GM21515 (cell line): ENCODE data around the gene P3H3.

Source experiments
- ATAC-seq: cut with Tn5 transposase; IDR thresholded peaks from one replicate; pipeline ENCODE4 v1.9.1; 2021; ENCODE audit not compliant: unreplicated experiment

Gene P3H3

GRCh38 chr12:6826125-6826733 lies 2.0 kb upstream of the P3H3 start:
- no peak for ATAC-seq

DNA sequence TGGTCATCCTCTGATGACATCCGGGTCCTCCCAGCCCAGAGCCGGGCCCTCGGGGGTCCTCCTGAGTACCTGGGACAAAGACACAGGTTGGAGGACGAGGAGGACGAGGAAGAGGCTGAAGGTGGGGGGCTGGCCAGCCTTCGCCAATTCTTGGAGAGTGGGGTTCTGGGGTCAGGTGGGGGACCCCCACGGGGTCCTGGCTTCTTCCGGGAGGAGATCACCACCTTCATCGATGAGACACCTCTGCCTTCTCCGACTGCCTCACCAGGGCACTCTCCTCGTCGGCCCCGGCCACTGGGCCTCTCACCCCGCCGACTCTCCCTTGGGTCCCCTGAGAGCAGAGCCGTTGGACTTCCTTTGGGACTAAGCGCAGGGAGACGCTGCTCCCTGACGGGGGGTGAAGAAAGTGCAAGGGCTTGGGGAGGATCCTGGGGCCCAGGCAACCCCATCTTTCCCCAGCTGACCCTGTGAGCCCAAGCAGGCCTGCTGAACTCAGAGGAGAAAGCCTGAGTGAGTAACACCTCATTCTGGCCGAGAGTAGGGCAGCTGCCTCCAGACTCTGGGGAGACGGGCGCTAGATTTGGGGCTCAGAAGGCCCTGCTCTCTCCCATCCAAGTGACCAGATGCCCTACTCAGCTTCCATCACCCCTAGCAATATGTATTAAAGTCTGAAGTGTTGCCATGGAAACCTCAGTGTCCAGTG lies 1.3 kb upstream of the P3H3 start:
- no peak for ATAC-seq

DNA sequence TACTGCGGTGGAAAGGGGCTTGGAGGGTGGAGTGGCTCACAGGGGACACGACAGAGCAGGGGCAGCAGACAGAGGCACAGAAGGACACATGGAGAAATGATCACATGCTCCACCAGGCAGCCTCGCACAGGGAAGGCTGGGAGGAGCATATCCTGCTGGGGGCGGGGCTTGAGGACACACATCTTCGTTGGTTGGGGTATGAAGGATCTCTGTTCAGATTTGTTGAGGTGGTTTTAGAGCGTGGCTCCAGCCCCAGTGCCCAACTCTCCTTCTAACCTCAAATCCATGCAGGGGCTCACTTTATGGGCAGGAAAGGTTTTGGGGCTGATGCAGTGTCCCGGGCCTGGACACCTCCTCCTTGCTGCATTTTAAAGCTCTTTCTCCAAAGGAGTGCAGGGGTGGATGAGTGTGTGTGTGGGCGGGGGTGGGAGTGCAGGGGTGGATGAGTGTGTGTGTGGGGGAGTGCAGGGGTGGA lies 733 bp upstream of the P3H3 start:
- no peak for ATAC-seq

DNA sequence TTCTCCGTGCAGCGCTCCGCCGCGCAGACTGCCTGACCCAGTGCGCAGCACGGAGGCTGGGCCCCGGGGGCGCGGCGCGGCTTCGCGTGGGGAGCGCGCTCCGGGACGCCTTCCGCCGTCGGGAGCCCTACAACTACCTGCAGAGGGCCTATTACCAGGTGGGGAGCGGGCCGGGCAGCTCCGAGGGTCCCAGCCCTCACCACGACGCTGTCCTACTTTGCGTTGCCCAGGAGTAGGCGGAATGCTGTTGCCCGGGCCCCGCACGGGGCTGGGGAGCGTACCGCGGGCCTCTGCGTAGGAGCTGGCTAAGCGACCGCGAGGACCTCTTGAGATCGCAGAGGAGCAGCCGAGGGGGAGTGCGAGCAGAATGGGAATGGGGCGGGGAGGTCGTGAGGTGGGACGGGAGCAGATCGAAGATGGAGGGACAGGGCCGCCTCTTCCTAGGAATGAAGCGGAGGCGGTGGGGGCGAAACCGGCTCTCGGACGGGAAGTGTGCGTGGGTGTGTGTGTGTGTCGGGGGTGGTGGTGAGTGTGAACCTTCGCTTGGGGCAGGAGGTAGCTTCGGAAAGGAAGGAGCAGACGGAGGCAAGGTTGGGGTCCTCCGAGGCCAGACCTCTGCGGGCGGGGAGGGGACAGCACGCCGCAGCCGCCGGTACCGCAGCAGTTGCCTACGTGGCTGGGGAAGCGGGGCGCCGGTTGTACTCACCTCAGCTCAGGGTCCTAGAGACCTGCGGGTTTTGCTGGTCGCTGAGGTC lies 751 bp downstream of the P3H3 start:
- no peak for ATAC-seq

GRCh38 chr12:6829536-6830220 lies 1.5 kb downstream of the P3H3 start:
- ATAC-seq: no peak

DNA sequence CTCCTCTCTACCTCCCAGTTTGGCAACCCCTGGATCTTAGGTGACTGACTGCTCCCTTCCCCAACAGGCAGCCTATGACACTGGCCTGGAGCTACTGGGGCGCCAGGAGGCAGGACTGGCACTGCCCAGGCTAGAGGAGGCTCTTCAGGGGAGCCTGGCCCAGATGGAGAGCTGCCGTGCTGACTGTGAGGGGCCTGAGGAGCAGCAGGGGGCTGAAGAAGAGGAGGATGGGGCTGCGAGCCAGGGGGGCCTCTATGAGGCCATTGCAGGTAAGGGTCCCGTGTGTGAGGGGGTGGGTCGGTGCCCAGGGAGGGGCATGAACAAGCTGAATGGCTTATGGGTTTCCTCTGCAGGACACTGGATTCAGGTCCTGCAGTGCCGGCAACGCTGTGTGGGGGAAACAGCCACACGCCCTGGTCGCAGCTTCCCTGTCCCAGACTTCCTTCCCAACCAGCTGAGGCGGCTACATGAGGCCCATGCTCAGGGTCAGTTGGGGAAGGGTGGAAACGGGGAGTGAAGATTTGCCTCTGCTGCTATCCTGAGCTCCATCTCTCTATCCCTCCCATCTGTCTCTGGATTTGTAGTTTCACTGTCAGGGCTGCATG lies 2.2 kb downstream of the P3H3 start:
- no peak for ATAC-seq

DNA sequence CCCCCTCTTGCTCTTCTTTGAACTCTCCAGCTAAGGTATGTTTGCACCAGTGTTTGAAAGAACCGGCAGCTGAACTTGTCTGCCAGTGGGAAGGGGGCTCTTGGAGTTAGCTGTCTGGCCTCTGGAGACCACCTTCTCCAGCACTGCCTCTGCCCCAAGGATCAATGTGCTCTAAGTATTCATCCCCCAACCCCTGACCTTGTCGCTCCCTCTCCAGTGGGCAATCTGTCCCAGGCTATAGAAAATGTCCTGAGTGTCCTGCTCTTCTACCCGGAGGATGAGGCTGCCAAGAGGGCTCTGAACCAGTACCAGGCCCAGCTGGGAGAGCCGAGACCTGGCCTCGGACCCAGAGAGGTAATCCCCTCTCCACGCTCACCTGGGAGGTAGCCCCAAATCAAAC lies 2.8 kb downstream of the P3H3 start:
- no peak for ATAC-seq

- ATAC-seq: no peak
Observed at GRCh38 chr12:6831450-6831995, 3.3 kb downstream of the P3H3 start.

- ATAC-seq: no peak
Observed at GRCh38 chr12:6832125-6832524, 3.9 kb downstream of the P3H3 start.

- no peak for ATAC-seq
Observed at GRCh38 chr12:6833189-6833890, 5.1 kb downstream of the P3H3 start.

DNA sequence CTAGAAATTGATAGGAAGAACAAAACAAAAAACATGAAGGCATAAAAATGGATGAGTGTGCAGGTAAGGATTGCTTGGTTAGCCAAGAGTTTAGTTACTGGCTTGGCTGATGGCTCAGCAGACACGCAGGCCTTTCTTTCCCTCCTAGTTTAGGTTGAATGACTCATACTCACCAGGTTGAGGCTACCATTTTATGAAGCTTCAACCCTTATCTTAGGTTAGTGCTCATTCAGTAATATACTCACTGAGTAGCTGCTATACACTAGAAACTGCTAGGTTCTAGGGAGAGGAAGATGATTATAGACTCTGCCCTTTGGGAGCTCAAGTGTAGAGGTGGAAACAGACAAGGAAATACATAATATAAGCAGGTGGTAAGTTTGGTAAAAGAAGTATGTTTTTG lies 6.0 kb downstream of the P3H3 start:
- ATAC-seq: no peak

- no peak for ATAC-seq
Observed at GRCh38 chr12:6834873-6835272, 6.7 kb downstream of the P3H3 start.

- ATAC-seq: no peak
Observed at GRCh38 chr12:6836851-6837250, 8.6 kb downstream of the P3H3 start.

DNA sequence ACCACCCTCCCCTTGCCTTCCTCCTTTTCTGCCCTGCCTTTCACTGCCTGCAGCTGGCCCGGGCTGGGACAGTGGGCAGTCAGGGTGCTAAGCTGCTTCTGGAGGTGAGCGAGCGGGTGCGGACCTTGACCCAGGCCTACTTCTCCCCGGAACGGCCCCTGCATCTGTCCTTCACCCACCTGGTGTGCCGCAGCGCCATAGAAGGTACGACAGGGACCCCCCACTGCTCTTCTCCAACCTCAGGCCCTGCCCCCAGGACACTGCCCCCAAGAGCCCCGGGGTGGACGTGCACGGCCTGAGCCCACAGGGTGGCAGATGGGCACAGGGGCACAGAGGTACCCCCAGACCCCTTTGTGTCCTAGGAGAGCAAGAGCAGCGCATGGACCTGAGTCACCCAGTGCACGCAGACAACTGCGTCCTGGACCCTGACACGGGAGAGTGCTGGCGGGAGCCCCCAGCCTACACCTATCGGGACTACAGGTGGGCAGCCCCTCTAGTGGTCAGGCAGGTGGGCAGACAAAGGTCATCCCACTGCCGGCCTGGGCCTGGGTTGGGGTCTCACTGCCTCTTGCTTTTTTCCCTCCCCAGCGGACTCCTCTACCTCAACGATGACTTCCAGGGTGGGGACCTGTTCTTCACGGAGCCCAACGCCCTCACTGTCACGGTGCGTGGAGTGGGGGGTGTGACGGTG lies 9.3 kb downstream of the P3H3 start:
- ATAC-seq: no peak

DNA sequence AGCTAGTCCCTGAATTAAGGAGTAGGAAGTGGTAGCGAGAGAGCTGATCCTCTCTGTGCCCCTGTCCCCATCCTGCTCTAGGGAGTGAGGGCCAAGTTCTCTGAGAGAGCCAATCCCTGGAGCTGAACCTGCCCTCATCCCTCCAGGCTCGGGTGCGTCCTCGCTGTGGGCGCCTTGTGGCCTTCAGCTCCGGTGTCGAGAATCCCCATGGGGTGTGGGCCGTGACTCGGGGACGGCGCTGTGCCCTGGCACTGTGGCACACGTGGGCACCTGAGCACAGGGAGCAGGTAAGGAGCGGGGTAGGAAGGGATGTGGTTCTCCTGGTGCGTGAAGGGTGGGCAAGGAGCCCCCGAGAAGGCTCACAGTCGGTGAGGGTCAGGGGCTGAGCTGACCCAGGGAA lies 10.6 kb downstream of the P3H3 start:
- no peak for ATAC-seq

- peak; percentile 82 for ATAC-seq
Observed at GRCh38 chr12:6839482-6840201, 11.4 kb downstream of the P3H3 start.

DNA sequence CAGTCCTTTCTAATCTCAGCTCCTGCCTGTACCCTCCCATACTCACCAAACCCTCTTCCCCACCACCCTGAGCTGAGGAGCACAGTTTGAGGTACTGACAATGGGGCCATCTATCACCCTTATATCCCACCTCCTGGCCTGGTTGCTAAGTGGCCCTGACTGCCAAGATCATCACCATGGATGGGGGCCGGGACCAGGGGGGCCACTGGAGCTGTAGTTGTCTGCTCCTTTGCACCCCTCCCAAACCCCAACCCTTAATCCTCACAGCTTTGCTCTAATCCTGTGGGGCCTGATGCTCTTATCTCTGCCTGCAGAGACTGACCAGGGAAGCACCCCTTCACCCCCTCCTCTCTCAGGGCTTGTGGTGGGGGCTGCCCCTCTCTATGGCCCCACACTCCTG lies 12.1 kb downstream of the P3H3 start:
- ATAC-seq: no peak

- no peak for ATAC-seq
Observed at GRCh38 chr12:6840761-6841515, 12.7 kb downstream of the P3H3 start, which contains the start of gene GNB3. TSS of gene GNB3 (plus strand) at chr12:6840925. CDS start at chr12:6841288, 363 bp downstream.
